Ureter (tissue), 1 donor: ENCODE data around the gene SMPD3. TPM values are rescaled to one million over a fixed set of nuclear protein-coding genes. Genes with fewer than 3 reads are reported as not detected.

Experiments
- DNase-seq: peaks from one replicate; pipeline ENCODE4 v3.0.0-alpha.2; 2020; ENCODE audit warnings: low spot score
- total RNA-seq: library from RNA; stranded (reverse); gene quantifications from one replicate; pipeline ENCODE4 v1.2.4, GENCODE V29; 2023
- donor health status: DM: yes; HTN: yes; CAD: no.

The SMPD3 gene
- total RNA-seq, 1 donor from 2014 or later, result 1.6 TPM

DNA sequence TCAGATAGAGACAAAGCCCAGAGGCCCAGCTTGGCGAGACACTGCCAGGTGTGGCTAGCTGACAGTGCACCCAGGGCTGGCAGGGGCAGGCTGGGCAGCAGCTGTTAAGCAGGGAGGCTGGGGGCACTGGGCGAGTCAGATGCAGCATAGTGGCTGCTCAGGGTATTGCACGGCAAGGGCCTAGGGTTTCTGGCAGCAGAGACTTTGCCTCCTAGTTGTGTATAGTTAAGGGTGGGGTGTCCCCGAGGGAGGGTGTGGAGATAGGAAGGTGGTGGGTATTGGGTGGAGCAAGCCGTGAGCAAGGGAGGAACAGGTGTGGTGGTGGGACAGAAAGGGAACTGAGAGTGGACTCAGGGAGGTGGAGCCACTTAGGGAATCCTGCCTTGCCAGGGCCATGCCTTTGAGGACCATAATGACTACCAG, 66.0 kb downstream of the SMPD3 start:
- DNase-seq, result no peak

DNA sequence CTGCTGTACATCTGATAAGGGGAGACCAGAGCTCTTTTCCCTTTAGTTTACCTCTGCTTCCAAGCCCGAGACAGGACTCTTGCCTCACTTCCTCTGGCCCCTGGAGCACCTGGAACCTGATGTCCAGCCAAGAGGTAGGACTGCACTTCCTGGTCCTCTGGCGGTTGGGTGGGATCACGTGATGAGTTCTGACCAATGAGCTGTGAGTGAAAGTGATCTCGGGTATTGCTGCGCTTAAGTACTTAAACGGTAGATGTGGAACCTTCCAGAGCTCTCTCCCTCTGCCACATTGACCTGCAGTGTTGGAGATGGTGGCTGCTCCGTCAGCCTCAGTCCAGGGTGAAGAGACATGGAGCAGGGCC, 67.0 kb downstream of the SMPD3 start:
- DNase-seq, result no peak

DNA sequence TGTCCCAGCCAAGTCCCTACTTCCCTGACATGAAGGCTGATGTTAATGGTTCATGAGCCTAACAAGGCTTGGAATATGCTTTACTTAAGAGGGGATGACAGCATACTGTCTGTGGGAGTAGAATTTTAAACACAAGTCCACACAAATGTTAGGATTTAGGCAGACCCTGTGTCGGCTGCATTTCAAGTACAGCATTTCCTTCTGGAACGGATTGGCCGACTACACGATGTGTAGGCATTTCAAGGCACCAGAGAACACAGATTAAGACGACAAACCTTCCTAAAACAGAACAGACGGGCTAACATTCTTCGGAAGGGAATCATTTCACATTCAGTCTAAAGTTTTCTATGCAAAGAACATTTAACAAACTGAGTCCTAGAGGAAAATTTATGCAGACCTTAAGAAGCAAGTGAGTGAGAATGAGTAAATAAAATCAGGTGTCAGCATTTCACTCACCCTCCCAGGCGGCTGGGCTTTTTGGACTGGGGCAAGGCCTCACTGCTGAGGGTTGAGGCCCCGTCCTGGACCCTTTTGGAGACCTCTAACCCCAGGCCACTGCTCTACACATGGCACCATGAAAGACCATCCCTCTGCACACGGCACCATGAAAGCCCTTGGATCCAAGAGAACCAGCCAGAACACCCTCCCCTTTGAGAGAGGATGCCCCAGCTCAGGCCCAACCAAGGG, 67.5 kb downstream of the SMPD3 start:
- no peak for DNase-seq

DNA sequence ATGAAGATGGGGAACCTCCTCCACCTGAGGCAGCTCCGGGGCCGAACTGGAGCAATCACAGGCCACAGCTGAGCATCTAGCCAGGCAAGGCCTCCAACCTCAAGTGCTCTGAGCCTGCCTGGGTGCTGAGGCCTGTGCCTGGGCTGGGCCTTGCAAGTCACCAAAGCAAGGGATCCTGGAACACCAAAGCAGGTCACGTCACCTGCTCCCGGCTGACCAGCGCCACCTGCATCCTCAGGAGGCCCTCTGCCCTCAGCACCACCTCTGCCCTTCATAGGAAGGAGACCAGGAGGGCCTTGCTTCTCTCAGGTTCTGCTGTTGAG, 68.0 kb downstream of the SMPD3 start:
- no peak for DNase-seq

DNA sequence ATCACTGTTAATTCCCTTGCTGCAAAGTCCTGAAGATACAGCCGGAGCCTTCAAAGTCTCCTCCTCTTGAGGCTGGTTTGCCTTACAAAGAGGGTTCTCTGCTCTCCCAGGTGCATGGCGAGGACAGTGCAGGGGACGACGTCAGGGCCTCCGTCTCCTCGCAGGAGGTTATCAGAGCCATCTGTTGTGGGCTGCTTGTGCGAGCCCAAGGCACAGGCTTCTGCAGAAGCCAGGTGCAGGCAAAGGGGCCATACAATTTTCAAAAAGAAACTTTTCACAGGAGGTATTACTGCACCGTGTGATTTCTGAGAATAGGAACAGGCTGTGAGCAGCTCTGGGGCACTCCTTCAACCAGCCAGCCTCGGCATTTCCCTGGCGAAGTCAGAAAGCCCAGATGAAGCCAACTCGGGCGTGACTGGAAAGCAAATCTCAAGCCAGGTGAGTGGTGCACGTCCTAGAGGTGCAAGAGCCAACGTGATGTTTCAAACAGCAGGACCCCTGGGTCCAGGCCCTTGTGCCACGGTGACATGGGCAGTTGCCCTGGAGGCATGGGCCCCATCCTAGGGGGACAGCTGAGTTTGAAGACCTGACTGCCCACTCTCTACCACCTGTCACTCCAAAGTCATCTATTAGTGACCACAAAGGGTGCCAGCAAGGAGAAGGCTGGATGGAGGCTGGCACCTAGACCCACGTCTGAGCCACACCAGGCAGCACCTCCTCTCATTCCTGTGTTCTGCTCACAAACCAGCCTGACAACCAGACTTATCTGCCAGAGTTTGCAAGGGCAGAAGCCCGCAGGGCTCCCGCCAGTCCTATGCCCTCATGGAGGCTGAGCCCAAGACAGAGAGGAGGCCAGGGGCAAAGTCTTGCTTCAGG, 68.6 kb downstream of the SMPD3 start:
- DNase-seq, result no peak

DNA sequence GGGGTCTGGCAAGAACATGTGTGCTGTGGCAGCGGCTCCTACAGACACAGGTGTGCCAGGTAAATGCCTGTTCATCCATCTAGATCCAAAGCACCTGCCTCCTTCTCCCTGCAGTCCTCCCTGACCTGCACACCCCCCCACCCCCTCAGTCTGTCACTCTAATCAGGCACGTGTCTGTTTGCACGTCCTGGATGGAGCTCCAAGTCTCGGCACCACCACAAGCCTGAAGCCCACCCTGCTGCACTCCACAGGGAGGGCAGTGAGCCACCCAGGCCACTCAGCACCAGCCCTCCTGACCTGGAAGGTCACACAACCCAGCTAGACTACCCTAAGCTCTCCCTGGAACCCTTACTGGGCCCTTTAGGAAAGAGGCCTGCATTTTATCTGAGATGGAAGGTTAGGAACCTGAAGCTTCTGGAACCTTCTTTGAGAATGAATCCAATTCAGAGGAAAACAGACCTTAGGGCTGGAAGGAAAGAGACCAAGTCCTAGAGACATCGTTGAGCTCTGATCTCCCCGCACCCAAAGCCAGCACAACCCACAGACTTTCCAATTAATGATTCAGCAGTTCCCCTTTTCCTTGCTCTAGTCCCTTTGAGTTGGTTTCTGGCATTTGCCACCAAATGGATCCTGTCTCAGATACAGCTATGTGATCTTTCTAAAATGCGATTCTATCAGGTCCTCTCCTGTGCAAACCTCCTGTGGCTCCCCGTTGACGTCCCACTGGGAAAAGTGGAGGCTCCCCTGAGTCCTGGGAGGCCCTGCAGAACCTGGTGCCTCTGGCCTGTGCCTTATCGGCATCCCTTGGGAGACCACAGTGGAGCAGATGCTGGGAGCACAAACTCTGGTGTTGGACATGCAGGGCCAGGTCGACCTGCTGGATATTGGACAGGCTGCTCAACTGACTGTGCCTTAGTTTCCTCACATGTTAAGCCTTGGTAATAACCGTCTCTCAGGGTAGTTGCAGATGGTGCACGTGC, 69.6 kb downstream of the SMPD3 start:
- DNase-seq, result no peak

DNA sequence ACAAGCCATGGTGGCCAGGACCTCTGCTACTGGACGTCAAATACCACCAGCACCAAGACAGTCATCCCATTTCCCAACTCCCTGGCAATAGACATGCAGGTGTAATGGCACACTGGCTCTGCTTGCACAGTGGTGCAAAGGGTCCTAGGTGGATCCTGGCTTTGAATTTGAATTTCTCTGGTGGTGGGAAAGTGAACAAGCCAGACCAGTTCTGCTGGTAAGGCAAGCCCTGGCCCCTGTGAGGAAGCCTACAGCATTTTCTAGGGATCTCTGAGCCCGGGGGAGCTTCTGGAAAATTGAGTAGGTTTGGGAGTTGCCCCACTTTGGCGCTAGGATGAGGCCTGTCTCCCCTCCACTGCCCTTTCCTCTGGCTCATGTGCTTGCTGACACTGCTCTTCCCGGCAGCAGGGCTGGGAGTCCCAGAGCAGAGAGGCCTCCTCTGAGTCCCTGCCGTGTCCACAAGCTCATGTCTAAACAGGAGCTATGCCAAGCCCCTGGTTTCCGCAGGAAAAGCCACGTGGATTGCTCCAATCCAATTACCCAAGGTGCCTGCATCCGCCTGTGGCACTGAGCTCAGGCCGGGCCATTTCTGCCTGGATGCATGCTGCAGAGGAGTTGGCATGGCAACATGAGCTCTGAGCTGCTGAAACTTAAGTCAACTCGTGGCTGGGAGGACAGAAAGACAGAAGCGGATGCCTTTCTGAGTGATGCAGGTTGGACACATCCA, 70.5 kb downstream of the SMPD3 start:
- DNase-seq, result no peak

DNA sequence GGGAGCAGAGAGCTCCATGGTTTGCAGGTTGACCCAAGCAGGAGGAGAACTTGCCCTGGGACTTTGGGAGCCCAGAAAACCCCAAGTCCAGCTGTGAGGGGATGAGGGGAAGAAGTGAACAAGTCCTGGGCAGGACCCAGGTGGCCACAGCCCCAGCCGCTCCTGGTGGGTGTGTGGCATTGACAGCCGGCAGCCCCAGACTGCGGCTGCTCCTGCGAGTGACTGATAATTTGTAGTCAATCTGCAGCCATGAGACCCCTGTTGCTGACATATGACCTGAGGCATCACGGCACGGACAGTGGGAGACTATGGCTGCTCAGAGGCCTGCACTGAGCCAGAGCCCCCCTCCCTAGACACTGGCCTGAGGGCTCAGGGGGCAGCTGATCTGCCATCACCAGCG, 71.1 kb downstream of the SMPD3 start:
- DNase-seq, result no peak

DNA sequence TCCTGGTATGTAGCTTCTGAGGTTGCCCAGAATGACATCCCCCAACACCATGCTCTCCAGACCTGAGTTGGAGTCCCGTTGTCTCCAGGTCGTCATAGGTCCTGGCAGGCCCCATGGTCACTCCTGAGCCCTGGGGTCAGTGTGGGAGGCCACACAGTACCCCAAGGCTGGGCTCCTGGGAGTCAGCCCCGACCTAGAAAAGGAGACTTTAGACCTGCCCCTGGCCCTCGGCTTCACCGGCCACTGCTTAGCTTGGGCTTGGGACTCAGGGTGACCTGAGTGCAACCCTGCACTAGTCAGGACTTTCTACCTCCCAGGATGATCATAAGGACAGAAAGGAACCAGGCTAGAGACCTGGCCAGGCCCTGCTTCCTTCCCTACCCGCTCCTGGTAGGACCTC, 71.7 kb downstream of the SMPD3 start:
- DNase-seq, result no peak

DNA sequence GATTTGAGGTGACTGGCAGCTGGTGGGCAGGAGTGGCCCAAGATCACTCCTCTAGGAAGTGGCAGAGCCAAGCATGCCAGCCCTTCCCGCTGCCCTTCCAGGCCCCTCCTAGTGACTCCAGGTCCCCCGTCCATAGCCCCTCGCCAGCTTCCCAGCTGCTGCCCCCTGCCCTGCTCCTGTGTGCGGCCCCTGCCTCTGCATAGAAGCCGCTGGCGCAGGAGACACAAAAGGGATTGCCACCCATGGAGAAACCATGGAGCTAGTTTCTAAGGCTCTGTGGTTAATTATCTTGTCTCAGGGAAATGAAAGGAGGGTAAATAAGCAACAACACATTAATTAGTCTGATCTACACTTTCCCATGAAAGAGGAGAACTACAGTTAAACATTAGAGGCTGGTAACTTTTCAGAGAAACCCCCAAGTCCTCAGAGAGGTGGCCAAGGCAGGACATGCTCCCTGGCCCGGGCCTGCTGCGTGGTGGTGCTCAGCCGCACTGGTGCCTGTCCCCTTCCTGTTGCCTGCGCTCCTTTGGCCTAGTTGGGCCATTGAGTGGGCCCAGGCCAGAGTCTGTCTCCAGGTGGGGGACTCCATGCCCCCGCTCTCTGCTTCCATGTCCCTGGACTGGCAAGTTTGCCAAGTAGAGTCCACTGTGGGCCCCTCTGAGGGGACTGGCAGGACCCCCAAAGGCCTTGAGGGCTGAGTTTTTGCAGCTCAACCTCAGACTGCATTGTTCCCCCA, 72.3 kb downstream of the SMPD3 start:
- no peak for DNase-seq

DNA sequence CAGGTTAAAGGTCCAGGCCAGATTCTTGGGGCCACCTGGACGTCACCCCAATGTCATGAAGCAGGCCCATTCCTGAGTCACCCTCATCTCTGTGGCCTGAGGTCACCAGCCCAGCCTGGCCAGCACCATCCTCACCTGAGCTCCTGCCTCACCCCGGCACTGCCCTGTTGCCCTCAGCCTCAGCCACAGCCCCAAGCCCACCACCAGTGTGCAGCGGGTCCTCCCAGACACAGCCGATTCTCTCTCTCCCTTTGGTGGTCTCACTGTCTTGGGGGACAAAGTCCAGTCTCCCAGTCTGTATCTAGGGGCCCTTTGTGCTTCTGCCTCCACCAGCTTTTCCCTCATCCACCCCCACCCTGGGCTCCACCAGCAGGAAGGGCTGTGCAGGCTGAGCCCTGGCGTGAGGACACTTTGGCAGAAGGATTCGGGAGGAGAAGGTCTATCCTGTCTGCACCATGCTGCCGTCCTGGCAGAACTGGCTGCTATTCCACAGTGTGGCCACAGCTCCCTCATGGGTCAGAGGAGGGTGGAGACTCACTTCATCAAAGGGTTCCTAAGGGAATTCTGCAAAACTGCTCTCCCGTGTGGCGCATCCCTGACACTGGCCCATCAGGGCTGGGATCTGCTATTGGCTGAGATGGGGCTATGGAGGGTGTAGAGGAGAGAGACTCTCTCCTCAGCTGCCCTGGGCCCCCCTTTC, 73.2 kb downstream of the SMPD3 start:
- DNase-seq, result no peak

DNA sequence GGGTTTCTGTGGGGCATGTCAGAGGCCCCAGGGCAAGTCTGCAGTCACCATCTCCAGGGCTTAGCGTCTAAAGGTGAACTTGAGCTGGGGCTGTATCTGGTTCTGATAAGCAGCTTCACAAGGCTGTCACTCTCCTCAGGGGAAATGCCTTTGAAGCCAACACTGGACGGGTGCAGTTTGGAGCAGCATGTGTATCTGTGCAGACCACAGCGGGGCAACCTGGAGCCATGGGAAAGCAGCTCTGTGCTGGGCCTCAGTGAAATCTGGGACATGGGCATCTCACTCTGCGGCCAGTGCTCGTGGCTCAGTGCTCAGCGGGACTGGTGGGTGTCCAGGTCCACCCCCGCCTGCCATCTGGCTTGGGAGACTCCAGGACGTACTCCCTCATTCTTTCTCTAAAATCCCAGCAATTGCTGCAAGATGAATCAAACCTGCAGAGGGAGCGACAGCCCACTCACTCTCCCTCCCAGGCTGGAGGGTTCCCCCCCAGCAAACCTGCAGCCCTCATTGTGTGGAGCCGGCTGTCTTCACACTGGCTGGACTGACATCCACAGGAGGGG, 74.0 kb downstream of the SMPD3 start:
- DNase-seq, result no peak

DNA sequence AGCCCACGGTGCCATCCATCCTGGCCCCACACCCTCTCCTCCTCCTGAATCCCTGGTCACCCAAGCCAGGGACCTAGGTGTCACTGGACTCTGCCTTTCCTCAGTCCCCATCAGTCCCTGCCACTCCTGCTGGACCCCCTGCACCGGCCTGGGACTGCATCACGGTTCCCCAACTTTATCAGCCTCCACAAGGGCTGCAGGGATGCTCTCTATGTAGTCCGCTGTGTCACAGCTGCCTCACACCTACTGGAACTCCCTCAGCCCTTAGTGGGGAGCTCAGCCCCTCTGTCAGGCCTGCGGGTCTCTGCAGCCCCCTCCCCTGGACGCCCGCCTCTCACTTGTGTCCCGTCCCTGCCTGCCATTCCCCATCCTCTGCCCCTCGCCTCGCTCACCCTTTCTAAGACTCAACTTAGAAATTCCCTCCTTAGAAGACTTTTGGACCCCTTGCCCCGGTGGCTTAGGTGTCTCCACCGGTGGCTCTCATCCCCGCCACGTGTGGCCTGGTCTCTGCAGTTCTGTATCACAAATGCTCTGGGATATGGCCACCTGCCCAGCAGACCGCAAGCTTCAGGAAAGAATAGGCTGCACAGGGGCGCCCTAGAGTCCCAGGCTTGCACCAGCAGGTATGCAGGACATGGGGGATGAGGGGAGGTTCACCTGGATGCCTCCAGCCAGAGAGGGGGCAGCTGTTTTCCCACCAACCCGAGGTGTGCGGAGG, 74.6 kb downstream of the SMPD3 start:
- no peak for DNase-seq

DNA sequence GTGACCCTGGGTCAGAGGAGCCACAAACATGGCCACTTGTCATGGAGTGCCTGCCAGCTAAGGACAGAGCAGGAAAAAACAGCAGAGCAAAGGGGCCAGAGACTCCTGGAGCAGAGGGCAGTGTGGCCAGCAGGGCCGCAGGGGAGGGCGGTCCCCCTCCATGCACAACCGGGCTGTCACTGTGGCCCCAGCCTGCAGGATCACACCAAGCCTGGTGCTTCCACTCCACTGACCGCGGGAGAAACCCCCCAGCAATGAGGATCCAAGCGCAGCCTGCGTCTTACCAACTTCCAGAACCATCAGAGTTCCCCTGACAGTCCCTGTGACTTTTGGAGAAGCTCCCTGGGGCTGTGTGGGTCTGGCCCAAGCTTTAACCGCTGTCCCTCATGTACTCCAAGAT, 75.5 kb downstream of the SMPD3 start:
- DNase-seq, result no peak

DNA sequence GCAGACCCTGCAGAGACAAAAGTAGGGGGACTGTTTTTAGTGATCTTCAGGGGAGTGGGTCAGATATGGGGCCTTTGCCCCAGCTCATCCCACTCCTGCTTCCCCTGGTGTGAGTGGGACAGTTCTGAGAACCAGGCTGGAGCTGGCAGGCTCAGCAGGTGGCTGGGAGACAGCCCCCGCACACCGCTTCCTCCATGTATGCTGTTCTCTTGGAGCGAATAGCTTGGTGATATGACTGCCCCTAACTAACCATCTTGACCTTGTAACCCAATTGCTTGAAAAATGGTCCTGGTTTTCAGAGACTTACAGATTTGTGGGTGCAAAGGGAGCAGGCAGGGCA, 76.0 kb downstream of the SMPD3 start:
- no peak for DNase-seq

DNA sequence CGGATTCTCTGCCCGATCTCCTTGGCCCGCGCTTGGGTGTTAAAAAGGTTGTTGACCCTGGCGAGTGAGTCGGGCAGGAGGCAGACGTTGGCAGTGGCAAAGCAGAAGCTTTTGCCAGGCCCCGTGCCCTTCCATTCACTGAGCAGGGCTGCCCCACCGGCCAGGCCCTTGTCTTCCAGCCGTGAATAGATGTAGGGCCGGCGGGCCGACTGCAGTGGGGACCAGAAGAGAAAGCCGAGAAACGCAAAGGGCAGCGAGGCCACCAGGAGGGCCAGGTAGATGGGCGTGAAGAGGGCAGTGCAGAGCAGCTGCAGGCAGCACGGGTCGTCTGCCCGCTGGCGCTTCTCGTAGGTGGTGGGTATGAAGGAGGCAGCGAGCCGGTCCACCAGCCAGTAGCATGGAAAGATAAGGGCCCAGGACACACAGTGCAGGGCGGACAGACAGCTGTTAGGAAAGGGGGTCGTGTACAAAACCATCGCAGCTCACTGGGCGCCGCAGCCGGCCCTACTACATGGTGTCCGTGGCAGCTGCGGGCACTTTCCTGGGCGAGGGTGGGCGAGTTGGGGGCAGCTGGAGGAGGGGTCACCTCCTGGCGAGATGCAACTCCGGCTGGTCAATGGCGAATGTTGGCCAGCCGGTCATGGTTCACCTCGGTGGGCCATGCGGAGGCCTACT, 76.5 kb downstream of the SMPD3 start:
- no peak for DNase-seq

DNA sequence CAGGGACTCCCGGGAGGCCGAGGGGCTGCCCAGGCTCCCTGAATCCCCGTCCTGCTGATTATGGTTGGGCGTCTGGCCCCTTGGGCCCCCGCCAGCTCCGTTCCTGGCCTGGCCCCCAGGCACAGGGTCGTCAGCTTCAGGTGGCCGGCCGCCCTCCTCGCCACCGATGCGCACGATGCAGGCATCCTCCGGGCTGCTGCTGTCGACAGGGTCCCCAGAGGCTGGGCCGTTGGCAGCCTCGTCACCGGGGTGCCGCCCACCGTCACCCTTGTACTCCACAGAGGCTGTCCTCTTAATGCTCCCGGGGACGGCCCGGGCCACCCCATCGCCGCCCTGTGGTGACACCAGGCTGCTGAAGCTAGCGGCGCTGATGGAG, 77.0 kb downstream of the SMPD3 start:
- no peak for DNase-seq

DNA sequence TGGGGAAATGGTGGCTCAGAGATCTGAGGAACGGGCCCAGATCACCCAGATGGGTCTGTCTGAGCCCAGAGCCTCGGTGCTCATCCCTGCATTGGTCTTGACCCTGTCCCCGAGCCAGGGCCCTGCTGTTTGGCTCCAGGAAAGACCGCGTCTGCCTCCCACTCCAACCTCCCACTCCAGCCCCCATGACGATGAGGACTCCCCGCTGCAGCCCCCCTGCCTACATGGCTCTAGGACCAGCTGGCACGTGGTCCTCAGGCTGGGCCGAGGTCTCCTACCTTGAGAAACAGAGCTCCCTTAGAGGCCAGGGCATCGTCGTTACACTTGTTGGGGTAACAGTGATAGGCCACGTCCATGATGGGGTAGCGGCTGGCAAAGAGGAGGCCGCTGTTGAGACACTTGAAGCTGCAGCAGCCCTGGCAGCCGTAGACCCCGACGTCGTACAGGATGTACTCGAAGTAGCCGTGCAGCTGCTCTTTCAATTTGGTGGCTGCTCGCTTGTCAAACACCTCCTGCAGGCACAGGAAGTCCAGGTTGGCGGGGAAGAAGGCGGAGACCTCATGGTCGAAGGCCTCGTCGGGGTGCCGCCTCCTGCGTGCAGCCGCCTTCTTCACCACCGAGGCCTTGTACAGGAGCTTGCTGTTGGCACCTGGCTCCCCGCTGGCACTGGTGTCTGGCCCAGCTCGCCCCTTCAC, 77.6 kb downstream of the SMPD3 start:
- peak; percentile 44 for DNase-seq
